COLO668 (cell line): ENCODE results near the gene TMED8.
A peak's percentile ranks its signal among the peaks of the same experiment; 100 is the strongest.
"Not testable (repeated sequence)": the region's sequence is repeated elsewhere in the genome, so short reads cannot be mapped to it uniquely, and the experiment has no call there.

Experiments
- DNase-seq: peaks from one replicate; lab custom pipeline; 2025; ENCODE audit not compliant: unreplicated experiment; lab: John Stamatoyannopoulos, UW

Gene TMED8

DNA sequence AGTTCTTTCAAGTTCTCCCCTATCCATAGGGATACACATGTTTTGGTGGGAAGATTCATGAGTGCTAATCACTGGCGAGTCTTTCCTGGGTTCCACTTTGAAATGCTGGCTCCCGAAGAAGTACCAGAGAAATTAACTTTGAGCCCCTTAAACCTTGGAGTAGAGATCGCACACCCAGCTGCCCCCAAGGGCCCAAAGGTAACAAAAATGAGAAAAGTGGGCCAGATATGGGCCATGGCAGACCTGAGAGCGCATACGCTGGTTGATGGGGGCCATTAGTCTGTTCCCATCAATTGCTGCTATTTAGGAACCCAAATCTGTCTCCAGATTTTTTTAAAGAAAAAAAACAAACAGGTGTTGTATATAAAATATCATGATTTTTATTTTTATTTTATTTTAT, 53.9 kb downstream of the TMED8 start:
- no peak for DNase-seq

DNA sequence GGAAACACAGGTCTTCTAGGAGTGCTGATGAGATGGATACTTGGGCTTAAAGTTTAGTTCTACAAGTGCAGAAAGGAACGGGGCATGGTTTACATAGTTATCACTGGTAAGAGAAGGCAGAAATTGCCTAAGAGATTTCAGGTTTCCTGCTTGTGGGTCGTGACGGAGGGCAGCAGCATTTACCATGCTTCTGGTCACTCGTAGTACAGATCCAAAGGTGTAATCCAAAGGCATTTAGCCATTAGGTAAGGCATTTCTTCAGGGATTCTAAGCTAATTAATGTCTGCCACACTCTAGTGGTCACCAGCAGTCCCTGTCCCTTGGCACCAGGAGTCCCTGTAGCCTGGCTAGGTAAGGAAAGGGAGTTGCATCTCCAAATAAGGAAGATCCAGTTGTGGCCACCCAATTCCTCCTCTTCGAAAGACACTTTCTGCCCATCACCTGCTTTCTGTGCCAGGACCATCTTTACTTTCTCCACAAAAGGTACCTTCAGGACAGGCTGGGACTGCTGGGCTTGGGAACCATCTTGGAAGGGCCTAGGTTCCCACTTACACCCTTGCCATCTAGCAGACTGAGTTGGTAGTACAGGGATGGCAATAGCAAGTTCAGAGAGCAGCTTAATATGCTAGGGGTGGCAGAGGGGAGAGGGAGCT, 54.5 kb downstream of the TMED8 start:
- no peak for DNase-seq

DNA sequence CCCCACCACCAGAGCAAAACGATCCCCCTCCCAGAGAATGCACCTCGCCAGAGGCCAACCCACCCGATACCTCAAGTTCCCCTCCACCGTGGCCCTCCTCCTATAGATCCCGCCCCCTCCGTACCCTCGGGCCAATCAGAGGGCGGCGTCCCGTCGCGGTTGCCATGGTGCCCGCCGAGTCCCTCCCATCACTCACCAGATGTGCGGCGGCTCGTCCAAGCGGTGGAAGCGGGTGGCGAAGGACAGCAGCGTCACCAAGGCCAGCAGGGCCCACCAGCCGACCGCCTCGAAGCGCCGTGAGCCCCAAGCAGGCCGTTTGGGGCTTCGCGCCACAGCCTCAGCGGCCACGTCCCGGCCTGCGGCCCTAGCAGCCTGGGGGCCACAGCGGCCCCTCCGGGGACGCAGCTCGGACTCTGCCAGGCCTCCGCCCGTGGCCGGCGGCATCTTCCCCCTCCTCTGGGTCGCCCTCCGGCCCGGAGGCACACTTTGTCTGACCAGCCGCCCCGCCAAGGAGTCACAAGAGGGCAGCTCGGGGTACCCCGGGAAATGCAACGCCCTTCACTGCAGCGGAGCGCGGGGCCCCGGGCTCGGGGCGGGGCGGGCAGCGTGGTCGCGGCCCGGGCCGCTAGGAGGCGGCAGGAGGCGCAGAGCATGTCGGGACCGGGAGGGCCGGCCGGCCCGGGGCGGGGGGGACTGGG, 56.5 kb downstream of the TMED8 start, which contains the start of gene POMT2:
Gene POMT2, minus strand, starts transcription at position 646 of the 698 bp plus-strand sequence. Its CDS starts 202 bp downstream, at position 444.
- DNase-seq, result peak; percentile 97

DNA sequence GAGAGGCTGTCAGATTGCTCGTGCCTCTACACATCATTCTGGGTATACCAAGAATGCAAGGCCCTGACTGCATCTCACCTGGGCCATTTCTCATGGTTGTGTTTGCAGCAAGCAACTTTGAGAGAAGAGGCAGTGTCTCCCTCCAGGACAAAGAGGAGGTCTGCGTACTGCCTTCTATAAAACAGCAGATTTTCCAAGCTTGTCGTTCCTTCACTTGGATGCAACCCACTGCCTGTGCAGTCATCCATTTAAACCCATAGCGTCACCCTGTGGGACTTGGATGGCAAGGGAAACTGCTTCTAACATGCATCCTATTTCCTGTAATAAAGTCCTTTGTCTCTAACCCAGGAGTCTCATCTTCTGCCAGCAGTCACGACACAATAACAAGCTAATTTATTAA, 57.5 kb downstream of the TMED8 start:
- DNase-seq, result no peak

DNA sequence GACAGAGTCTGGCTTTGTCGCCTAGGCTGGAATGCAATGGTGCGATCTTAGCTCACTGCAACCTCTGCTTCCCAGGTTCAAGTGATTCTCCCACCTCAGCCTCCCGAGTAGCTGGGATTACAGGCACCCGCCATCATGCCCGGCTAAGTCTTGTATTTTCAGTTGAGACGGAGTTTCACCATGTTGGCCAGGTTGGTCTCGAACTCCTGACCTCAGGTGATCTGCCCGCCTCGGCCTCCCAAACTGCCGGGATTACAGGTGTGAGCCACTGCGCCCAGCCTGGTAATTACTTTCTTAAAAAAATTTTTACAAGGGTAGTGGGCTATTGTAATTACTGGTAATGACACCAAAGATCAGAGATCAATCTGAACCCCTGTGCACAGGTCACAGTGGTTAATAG, 58.1 kb downstream of the TMED8 start:
- not testable (repeated sequence) for DNase-seq

DNA sequence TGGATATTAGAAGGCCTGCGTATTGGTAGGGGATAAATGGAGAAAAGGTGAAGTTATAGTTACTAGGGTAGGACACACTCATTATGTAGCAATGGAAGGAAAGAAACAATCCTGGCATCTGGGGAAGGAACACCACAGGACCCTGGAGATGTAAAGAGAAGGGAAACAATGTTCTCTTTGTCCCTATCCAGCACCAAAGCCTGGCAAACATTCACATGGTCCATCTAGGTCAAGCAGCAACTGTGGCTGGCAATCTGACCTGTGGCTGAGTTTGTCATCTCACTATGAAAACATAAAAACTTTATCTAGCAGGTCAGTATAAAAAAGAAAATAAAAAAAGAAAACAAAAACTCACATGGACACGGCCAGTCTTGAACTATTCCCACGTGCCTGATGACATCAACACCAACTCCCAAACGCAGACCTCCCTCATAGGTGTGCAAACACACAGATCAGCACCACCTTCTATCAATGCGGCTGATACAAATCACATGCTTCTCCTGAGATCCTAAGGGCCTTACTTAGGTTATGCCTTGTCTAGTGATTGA, 58.8 kb downstream of the TMED8 start:
- no peak for DNase-seq

DNA sequence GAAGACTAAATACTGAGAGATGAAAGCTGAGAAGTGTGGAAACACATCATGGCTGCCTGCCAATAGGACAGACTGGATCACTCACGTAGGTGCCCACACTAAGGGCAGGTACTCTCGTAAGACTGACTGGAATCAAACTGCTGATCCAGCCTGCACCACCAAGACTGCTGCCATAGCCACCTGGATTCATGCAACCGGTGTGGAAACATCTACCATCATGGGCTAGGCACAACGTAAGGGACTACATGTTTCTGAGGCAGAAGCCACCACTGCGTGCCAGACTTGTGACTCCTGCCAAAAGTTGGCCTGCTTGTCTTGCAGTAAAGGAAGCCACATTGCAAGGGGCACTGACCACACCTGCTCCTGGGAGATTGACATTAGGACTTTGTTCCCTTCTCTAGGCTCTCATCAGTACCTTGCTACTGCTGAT, 60.0 kb downstream of the TMED8 start:
- no peak for DNase-seq

DNA sequence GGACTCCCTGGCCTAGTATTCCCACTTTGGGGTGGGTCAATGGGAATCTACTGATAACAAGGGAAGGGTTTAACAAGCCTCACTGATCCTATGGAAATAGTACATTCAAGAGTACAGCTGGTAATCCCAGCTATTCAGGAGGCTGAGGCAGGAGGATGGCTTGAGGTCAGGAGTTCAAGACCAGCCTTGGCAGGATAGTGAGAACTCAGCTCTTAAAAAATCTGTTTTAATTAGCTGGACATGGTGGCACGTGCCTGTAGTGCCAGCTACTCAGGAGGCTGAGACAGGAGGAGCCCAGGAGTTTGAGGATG, 60.7 kb downstream of the TMED8 start:
- DNase-seq, result no peak

DNA sequence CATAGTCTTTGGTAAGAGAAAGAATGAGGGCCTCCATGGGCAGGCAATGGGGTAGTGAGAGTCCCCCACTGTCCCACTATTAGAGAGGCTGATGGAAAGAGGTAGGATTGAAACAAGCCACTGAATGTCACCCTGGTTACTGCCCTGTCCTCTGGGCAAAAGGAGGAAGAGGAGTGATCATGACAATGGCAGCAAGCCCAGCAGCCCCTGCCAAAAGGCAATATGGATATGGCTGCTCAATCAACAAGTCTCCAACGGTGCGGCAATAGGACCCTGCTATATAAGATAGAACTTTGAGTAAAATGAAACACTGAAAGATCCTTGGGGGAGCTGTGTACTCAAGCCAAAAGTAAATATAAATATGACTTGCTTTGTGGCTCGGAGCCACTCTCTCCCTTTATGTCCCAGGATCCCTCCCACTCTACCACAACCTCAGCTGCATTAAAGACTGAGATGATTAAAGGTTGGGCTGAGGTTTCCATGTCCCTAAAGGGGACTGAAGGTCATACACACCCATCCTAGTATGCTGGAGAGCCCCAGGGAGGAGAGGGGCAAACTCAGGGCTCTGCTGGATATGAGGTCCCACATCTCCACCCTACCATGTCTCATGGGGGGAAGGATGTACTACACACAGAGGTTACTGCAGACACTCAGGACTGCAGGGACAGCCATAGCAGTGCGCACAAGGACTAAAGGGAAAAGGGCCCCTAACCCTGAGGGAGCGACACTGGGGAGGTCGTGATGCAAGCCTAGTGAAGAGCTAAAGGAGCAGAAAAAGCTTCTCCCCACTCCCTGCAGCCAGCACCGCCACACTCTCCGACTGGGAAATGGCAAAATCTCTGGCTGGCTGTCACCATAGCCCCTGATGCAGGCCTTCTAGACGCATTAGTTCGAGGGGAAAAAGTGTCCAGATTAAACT, 62.1 kb downstream of the TMED8 start:
- no peak for DNase-seq

DNA sequence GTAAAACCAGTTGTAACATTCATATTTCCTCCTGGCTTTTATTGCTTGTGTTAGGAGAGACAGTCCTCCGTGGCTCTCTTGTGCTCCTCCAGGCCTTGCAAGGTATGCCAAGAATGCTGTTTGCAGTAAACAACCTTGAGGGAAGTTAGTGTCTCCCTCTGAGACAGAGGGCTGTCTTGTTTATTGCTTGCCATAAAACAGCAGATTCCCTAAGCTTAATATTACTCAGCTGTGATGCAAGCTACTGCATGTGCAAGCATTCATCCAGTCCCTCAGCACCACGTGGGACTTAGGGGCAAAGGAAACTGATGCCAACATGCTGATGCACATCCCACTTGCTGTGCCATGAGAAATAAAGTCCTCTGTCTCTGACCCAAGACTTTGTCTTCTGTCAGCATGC, 62.9 kb downstream of the TMED8 start:
- no peak for DNase-seq

DNA sequence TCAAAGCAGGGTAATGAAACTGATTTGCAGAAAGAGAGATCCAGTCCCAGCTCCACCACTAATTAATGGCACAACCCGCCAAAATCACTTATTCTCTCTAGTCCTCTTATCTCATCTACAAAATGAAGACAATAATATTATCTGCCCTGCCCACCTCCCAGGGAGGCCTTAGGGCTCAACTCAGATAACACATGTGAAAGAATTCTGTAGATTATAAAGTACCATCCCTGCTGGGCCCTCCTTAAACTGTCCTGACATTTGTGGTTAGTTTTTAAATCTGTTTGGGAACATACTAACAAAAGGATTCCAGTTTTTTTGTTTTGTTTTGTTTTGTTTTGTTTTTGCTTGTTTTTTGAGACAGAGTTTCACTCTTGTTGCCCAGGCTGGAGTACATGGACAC, 63.5 kb downstream of the TMED8 start:
- DNase-seq, result no peak

DNA sequence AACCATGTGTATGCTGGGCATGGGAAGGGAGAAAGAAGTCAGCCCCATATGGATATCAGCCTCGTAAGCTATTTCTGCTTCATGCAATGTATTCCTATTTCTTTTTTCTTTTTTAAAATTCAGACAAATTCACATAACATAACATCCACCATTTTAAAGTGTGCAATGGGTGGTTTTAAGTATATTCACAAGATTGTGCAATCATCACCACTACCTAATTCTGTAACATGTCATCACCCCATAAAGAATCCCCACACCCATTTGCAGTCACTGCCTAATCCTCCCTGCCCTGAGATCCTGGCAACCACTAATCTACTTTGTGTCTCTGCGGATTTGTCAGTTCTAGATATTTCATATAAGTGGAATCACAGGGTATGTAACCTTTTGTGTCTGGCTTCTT, 65.7 kb downstream of the TMED8 start:
- no peak for DNase-seq

DNA sequence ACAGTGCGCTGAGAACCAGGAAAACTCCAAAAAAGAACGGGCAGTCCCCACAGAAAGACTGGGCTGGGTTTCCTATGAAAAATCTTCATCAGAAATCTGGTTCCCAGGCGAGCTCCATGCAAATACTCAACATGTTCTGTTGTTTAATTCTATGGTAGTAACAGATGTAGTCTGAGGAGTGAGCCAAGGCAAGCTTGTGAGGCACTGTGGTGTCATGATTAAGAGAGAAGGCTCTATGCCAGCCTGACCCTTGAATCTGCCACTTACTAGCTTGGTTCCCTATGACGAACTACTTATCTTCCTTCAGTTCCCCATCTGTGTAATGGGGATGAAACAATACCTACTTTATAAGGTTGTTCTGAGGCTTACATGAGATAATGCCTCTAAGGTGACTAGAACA, 66.9 kb downstream of the TMED8 start:
- DNase-seq, result no peak

DNA sequence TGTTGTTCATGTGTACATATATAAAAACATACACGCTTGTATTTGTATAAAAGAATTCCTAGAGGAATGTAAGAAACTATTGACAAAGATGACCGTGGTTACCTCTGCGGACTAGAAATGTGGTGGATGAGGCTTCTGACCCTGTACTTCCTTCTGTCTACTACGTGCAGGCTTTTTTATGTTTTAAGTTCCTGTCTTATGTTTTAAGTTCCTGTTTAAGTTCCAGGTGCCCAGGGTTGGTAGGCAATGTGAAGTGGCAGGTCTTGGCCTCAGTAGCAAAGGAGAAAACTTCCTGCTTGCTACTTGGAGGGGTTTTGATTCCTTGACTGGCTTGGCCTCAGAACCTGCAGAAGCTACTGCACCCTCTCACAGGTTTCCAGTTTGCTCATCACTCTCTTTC, 67.8 kb downstream of the TMED8 start:
- no peak for DNase-seq

DNA sequence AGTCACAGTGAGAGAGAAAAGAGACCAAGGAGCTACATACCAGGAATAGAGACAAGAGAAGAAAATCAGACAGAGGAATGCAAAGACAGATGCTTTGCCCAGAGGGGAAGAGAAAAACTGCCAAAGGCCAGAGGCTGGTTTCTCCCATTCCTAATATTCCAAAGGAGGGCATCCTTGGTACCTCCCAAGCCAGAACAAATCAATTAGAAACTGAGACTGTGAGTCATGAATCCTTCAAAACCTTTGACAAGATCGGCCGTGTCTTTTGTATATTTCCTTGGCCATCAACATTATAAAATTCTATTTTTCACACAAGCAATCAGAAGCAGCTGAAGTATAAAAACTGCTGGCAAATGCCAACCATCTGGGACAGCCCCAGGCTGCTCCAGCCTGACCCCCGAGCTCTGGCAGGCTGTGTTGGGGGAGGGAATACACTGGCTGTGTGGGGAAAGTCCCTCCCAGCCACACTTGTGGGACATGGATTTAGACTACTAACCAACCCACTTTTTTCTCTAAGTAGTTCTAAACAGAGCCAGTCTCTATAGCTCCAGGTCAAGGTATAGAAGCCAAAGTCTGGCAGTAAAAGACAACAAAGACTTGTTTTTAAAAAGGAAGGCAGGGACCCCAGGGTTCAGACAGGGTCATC, 69.9 kb downstream of the TMED8 start:
- peak; percentile 24 for DNase-seq

DNA sequence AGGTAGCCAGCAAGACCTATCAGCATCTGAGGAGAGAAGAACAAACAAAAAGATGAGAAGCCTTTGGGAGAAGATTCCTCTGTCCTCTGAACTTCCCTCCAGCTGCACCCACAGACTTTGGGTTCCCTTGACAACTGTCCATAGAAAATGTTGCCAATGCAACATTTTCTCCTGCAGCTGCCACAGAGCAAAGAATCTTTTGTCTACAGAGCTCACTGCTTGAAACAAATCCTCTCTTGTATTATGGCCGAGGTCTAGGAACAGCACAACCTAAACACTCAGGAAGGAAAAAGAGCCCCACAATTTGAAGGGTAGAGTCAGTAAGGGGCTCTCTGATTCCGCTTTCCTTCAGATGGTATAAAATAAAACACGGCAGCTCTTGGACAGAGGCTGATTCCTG, 70.5 kb downstream of the TMED8 start:
- no peak for DNase-seq

DNA sequence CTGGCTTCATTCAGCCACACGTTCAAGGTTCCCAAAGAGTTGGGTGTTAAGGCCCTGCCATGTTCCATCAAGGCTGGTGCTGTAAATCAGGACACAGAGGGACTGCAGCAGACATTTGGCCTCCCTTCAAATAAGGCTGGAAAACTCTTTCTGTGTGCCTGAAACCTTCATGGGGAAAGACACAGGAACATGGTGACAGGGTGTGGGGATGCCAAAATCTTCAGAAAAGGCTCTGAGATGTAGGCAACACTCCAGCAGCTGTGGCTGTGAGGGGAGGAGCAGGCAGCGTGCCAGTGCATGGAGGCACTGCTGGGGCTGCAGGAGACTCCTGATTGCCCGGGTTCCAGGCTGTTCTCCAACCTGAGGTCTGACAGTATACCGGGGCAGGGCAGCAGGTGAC, 71.2 kb downstream of the TMED8 start:
- no peak for DNase-seq

DNA sequence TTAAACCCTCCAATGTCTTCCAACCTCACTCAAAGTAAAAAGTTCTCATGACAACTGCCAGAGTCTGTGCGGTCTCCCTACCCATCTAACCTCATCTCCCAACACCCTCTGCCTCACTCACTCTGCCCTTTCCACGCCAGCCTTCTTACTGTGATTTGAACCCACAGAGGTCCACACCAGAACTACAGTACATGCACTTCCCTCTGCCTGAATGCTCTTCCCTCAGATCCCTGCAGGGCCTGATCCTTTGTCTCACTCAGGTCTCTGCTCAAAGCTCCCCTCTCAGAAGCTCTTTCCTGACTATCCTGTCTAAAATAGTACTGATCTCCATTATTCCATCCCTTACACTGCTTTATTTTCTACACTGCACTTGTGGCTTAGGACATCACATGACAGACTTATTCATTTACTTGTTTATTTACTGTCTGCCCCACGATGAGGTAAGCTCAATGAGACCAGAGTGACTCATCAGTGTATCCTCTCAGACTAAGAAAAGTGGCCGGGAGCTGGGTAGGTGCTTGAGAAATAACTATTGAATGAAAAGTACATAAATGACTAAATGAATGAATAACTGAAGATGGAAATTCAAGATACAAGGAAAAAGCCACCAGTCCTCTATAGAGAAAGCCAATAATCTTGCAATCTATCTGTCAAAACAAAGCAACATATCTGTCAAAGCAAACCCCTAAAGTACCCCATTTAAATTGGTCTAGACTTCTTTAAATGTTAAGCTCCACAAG, 73.3 kb downstream of the TMED8 start:
- peak; percentile 65 for DNase-seq

DNA sequence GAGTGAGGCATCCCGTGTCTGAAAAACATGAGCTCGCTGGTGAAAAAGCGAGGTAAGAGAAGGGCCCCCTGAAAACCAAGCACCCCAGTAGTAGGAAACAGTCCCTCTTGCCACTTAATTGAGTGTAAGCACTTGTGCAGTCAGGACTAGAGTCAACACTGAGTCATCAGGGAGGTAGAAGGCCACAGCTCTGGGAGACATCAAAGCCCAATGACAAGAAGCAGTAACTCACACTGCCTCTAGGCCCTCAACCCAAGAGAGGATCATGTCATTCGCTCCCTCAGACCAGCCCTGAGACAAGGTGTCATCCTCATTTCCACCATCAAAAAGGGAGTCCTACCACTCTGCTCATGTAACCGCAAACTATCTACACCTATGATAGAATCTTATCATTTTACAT, 74.0 kb downstream of the TMED8 start:
- DNase-seq, result peak; percentile 59

DNA sequence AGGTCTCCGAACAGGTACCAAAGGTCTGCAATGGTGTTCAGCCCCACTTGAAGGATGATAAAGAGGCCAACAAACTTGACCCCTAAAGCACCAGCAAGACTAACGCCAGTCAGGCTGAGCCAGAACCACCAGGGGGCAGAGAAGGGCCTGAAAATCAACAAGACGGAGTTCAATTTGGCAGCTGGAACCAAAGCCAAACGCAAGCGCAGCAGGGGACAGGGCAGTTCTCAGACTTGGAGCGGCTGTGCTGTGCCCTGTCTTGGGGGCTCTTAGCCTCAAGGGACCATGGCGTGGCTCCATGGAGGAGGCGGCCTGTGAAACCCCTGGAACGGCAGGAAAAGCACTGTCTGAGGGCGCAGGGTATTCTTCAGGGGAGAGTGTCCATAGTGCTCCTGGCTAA, 75.8 kb downstream of the TMED8 start:
- peak; percentile 74 for DNase-seq
